Esophagus muscularis mucosa (tissue), 4 donors: Measurements from ENCODE around the gene ITGAD.

Experiments used
- EP300 ChIP-seq: sonication (generic); formaldehyde crosslinking; IDR thresholded peaks from one replicate; pipeline ENCODE4 v1.6.1; 2017; ENCODE audit warnings: antibody characterized with exemption
- POLR2A ChIP-seq: fragments of 450-650 bp; IDR thresholded peaks from one replicate; pipeline ENCODE4 v1.6.1; 2017; ENCODE audit warnings: antibody characterized with exemption, moderate library complexity, mild to moderate bottlenecking, low read depth
- POLR2AphosphoS5 ChIP-seq, 2 donors: sonication (generic); formaldehyde crosslinking; IDR thresholded peaks; one replicate each; pipeline ENCODE4 v1.6.1; 2017; ENCODE audit warnings: antibody characterized with exemption in 2 of 2
- TF ChIP-seq, protein P1 (sequence below), 3 experiments: fragments of 200-600 bp in 2 of 3; fragments of 450-650 bp in 1 of 3; sonication (generic) in 2 of 3; IDR thresholded peaks; one replicate each; pipeline ENCODE4 v1.5.1; 2017 to 2019; ENCODE audit warnings: antibody characterized with exemption in 3 of 3, mild to moderate bottlenecking in 2 of 3, moderate library complexity in 1 of 3

DNA sequence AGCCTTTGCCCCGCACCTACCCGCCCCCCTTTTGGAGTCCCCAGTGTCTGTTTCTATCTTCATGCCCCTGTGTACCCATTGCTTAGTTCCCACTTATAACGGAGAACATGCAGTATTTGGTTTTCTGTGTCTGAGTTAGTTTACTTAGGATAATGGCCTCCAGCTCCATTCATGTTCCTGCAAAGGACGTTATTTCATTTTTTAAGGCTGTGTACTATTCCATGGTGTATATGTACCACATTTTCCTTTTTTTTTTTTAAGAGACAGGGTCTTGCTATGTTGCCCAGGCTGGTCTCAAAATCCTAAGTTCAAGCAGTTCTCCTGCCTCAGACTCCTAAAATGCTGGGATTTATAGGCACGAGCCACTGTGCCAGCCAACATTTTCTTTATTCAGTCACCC is 74.7 kb downstream of the ITGAD start:
- TF ChIP-seq, protein P1, sequence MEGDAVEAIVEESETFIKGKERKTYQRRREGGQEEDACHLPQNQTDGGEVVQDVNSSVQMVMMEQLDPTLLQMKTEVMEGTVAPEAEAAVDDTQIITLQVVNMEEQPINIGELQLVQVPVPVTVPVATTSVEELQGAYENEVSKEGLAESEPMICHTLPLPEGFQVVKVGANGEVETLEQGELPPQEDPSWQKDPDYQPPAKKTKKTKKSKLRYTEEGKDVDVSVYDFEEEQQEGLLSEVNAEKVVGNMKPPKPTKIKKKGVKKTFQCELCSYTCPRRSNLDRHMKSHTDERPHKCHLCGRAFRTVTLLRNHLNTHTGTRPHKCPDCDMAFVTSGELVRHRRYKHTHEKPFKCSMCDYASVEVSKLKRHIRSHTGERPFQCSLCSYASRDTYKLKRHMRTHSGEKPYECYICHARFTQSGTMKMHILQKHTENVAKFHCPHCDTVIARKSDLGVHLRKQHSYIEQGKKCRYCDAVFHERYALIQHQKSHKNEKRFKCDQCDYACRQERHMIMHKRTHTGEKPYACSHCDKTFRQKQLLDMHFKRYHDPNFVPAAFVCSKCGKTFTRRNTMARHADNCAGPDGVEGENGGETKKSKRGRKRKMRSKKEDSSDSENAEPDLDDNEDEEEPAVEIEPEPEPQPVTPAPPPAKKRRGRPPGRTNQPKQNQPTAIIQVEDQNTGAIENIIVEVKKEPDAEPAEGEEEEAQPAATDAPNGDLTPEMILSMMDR (IDR thresholded peaks at IDR 0.05), result no peak
- no peak for TF ChIP-seq POLR2AphosphoS5 (IDR thresholded peaks at IDR 0.05)
- TF ChIP-seq EP300, result no peak
- TF ChIP-seq POLR2A, result no peak
